ENCODE measurements around the gene NBEAL2. TPM values are rescaled to one million over a fixed set of nuclear protein-coding genes. Genes with fewer than 3 reads are reported as not detected.

NBEAL2 gene
- total and polyA plus RNA-seq, 2 of the 8 experiments (the other 6 are each of a cell fraction or from before 2014, with no cell fraction given), result 27.3 to 46.9 TPM

- Histone ChIP-seq H3K36me3 (ENCODE audit: control insufficient read depth in 2 of 4, insufficient read depth in 4 of 4, low read length in 3 of 4) (no peaks in the 10 kb centered on the region; a peak in 1 of 8 replicates), H2BK120ac (replicated peaks; ENCODE audit: low read depth, low read length) (no peak overlapping the region), H3K27me3 (replicated peaks in 1 of 4; ENCODE audit: control insufficient read depth in 3 of 4, extremely low read depth in 1 of 4, insufficient read depth in 3 of 4, low read length in 3 of 4) (no peaks in the 10 kb centered on the region), H3K4me1 (replicated peaks in 1 of 4; ENCODE audit: control insufficient read depth in 3 of 4, insufficient read depth in 4 of 4, low read length in 3 of 4) (peaks cover 5 to 14% (median 8%) of the 10 kb centered on the region in 4 experiments), H3K27ac (ENCODE audit: low read depth, low read length) (no peak overlapping the region), H2AK5ac (ENCODE audit: low read depth, low read length) (no peak overlapping the region), H4K91ac (replicated peaks; ENCODE audit: insufficient read length, low read length) (no peak overlapping the region), H4K8ac (ENCODE audit: extremely low read depth, insufficient read depth, low read length) (no peak overlapping the region), H3K4me2 (ENCODE audit: insufficient read depth in 1 of 2, low read depth in 2 of 2, low read length in 2 of 2) (no peak overlapping the region), H2BK12ac (ENCODE audit: low read depth, low read length) (no peak overlapping the region), H3K9ac (replicated peaks in 1 of 4; ENCODE audit: extremely low read depth in 1 of 4, low read depth in 3 of 4, low read length in 3 of 4) (no peak overlapping the region), H3K4me3 (ENCODE audit: extremely low read depth in 1 of 4, insufficient read depth in 2 of 4, low read depth in 3 of 4, low read length in 4 of 4) (no peak overlapping the region), H3K56ac (replicated peaks; ENCODE audit: insufficient read length, low read depth, low read length) (no peak overlapping the region), H2BK15ac (ENCODE audit: low read length) (no peak overlapping the region), H3K4ac (replicated peaks; ENCODE audit: insufficient read length, low read depth, low read length) (no peak overlapping the region), H3K9me3 (ENCODE audit: insufficient read depth in 2 of 2, low read depth in 1 of 2, low read length in 1 of 2) (no peaks in the 10 kb centered on the region), H3K79me2 (ENCODE audit: control insufficient read depth in 1 of 2, insufficient read depth in 2 of 2, low read length in 2 of 2) (peaks cover 29 to 96% of the 10 kb centered on the region in 2 experiments), H4K20me1 (replicated peaks in 1 of 2; ENCODE audit: control insufficient read depth in 1 of 2, insufficient read depth in 2 of 2, low read length in 2 of 2) (peaks cover 47 to 57% of the 10 kb centered on the region in 2 experiments), H4K5ac (ENCODE audit: insufficient read length, low read depth, low read length) (no peak overlapping the region), H2BK5ac (ENCODE audit: low read depth, low read length) (no peak overlapping the region), H2AFZ (ENCODE audit: low read length) (no peak overlapping the region), H3K23me2 (ENCODE audit: low read depth, low read length) (no peaks in the 10 kb centered on the region; the same call in 1 of the 2 replicates), H2BK20ac (ENCODE audit: low read length) (no peak overlapping the region), H3K79me1 (ENCODE audit: low read depth, low read length) (peaks cover 36% of the 10 kb centered on the region), H3K14ac (ENCODE audit: insufficient read length) (no peak overlapping the region), H3K18ac (ENCODE audit: extremely low read depth, low read length) (no peak overlapping the region), H3K23ac (ENCODE audit: insufficient read length) (no peak overlapping the region)
- POLR2A ChIA-PET (ENCODE audit: partially characterized antibody), result interaction anchor here (1.1 to 1.8 kb wide), 2 partner anchors 16 to 27 kb away, joined by 3 to 7 read pairs; partner anchors contain the start of gene CCDC12
- TF ChIP-seq ASH2L (IDR thresholded peaks at IDR 0.05; ENCODE audit: low read length) (no peak), SRF (IDR thresholded peaks at IDR 0.05; ENCODE audit: low read depth, low read length) (no peak), FOSL1 (IDR thresholded peaks at IDR 0.05; ENCODE audit: insufficient read depth, low read depth, low read length) (no peak), POLR2AphosphoS5 (IDR thresholded peaks at IDR 0.05; ENCODE audit: low read depth, low read length) (no peak), CTBP2 (IDR thresholded peaks at IDR 0.05; ENCODE audit: borderline replicate concordance, insufficient read depth, insufficient read length, low read length) (no peak)
- CTCF ChIA-PET (ENCODE audit: partially characterized antibody), result interaction anchor here (0.8 to 1.5 kb wide), 2 partner anchors 27 to 37 kb away, joined by 3 to 5 read pairs; no protein-coding TSS in a partner anchor
- DNase-seq (ENCODE audit: low read depth in 1 of 2, low spot score in 2 of 2) (no peak), FAIRE-seq (no peak)
- 94% methylated on average over 2 of the region's 2 CpGs; no CpG with 5 or more reads in 1 of the 2 experiments for WGBS, 2 experiments (ENCODE audit: extremely low coverage in 1 of 2, insufficient coverage in 1 of 2, insufficient read length in 1 of 2, insufficient replicate concordance in 2 of 2, low coverage in 1 of 2, low lambda C conversion rate in 2 of 2, missing lambda C conversion rate in 1 of 2)
Observed at GRCh38 chr3:46950177-46950576, 29.3 kb upstream of the NBEAL2 start.
